ENCODE data around the gene RAPGEF2. TPM values are rescaled to one million over a fixed set of nuclear protein-coding genes. Genes with fewer than 3 reads are reported as not detected.
"Not testable (repeated sequence)": the region's sequence is repeated elsewhere in the genome, so short reads cannot be mapped to it uniquely, and the experiment has no call there.

RAPGEF2 gene
- total and polyA plus RNA-seq, 9 of the 15 experiments (the other 6 are each of a cell fraction or from before 2014, with no cell fraction given): 3.1 to 32.6 (median 23.1) TPM

DNA sequence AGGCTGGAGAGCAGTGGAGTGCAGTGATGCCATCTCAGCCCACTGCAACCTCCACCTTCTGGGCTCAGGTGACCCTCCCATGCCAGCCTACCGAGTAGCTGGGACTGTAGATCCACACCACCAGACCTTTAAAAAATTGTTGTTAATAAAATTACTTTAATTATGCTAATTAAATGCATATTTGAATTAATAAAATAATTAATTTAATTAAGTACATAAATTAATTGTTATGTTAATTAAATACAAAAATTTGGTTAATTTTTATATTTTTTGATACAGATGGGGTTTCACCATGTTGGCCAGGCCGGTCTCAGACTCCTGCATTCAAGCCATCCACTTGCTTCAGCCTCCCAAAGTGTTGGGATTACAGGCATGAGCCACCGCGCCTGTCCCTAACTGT is 12.6 kb upstream of the RAPGEF2 start:
- H3K79me2 ChIP-seq (ENCODE audit: control insufficient read depth, insufficient read depth, low read length): no peaks in the 10 kb centered on the region
- intact Hi-C loops (cut with micrococcal nuclease) (no loop called here), in situ Hi-C loops (cut with MboI) (no loop called here)
- TF ChIP-seq DACH1 (IDR thresholded peaks at IDR 0.05; ENCODE audit: partially characterized antibody) (peak; percentile 30), ZNF134 (CRISPR knock-in tag; conservative IDR thresholded peaks at IDR 0.05) (no peak)
- no peak overlapping the region for H3K9ac ChIP-seq (ENCODE audit: insufficient read depth in 1 of 2, low read depth in 2 of 2, low read length in 2 of 2)
- H3K36me3 ChIP-seq (ENCODE audit: control insufficient read depth, insufficient read depth, low read length): no peaks in the 10 kb centered on the region
- H4K20me1 ChIP-seq (replicated peaks; ENCODE audit: control insufficient read depth, insufficient read depth, low read length): no peaks in the 10 kb centered on the region
- H3K4me1 ChIP-seq (replicated peaks in 1 of 2; ENCODE audit: control insufficient read depth in 2 of 2, insufficient read depth in 2 of 2, low read length in 2 of 2): no peaks in the 10 kb centered on the region; a peak in 1 of 5 replicates
- no peaks in the 10 kb centered on the region for H3K9me3 ChIP-seq (replicated peaks; ENCODE audit: control insufficient read depth, insufficient read depth, low read depth, low read length)
- FAIRE-seq: no peak
- no peak for DNase-seq (ENCODE audit: extremely low read depth in 1 of 4, low spot score in 3 of 4)
- no peak overlapping the region for H2AFZ ChIP-seq (ENCODE audit: low read depth, low read length)
- BruUV-seq (replicated peaks): no TSS peak
- 46% methylated on average over 4 of the region's 4 CpGs for WGBS (ENCODE audit: insufficient coverage, low coverage, missing lambda C conversion rate)
- no peak overlapping the region for H3K27ac ChIP-seq (ENCODE audit: extremely low read depth, low read depth, low read length)
- no peaks in the 10 kb centered on the region for H3K27me3 ChIP-seq (ENCODE audit: control insufficient read depth in 2 of 2, insufficient read depth in 2 of 2, low read length in 2 of 2)
- H3K4me3 ChIP-seq: no peak overlapping the region
- H3K4me2 ChIP-seq (ENCODE audit: insufficient read depth, low read length): no peak overlapping the region
- POLR2A ChIA-PET: interaction anchor here (0.8 kb wide), 1 partner anchor 34 kb away, joined by 3 read pairs; no protein-coding TSS in a partner anchor
- H3K9me1 ChIP-seq (ENCODE audit: control insufficient read depth, insufficient read depth, low read length): no peaks in the 10 kb centered on the region
- CTCF ChIA-PET (ENCODE audit: low intra/inter-chr PET ratio): no interaction called here
- no peak for ATAC-seq

DNA sequence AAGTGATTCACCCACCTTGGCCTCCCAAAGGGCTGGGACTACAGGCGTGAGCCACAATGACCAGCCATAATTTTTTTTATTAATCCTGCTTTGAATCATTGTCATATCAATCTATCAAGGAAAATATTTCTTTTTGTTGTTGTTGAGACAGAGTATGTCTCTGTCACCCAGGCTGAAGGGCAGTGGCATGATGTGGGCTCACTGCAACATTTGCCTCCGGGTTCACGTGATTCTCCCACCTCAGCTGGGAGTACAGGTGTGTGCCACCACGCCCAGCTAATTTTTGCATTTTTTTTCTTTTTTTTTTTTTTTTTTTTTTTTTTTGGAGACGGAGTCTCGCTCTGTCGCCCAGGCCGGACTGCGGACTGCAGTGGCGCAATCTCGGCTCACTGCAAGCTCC is 8.7 kb upstream of the RAPGEF2 start:
- H3K27me3 ChIP-seq (ENCODE audit: control insufficient read depth in 2 of 2, insufficient read depth in 2 of 2, low read length in 2 of 2); H2AFZ ChIP-seq (ENCODE audit: low read depth, low read length); H3K4me2 ChIP-seq (ENCODE audit: insufficient read depth, low read length); ATAC-seq; DNase-seq (ENCODE audit: extremely low read depth in 1 of 4, low spot score in 3 of 4); H3K79me2 ChIP-seq (ENCODE audit: control insufficient read depth, insufficient read depth, low read length); H3K27ac ChIP-seq (ENCODE audit: extremely low read depth, low read depth, low read length); H3K4me1 ChIP-seq (replicated peaks in 1 of 2; ENCODE audit: control insufficient read depth in 2 of 2, insufficient read depth in 2 of 2, low read length in 2 of 2); H4K20me1 ChIP-seq (replicated peaks; ENCODE audit: control insufficient read depth, insufficient read depth, low read length); in situ Hi-C loops (cut with MboI); H3K36me3 ChIP-seq (ENCODE audit: control insufficient read depth, insufficient read depth, low read length); H3K9ac ChIP-seq (ENCODE audit: insufficient read depth in 1 of 2, low read depth in 2 of 2, low read length in 2 of 2); intact Hi-C loops (cut with micrococcal nuclease); CTCF ChIA-PET (ENCODE audit: low intra/inter-chr PET ratio); BruUV-seq (replicated peaks); FAIRE-seq; H3K9me1 ChIP-seq (ENCODE audit: control insufficient read depth, insufficient read depth, low read length); H3K4me3 ChIP-seq; POLR2A ChIA-PET; H3K9me3 ChIP-seq (replicated peaks; ENCODE audit: control insufficient read depth, insufficient read depth, low read depth, low read length): not testable (repeated sequence)
- WGBS (ENCODE audit: insufficient coverage, low coverage, missing lambda C conversion rate): 63% methylated on average over 4 of the region's 11 CpGs
